T-cell (primary cell): ENCODE results near the gene TAS2R19. TPM values are rescaled to one million over a fixed set of nuclear protein-coding genes. Genes with fewer than 3 reads are reported as not detected.
"Not testable (repeated sequence)": the region's sequence is repeated elsewhere in the genome, so short reads cannot be mapped to it uniquely, and the experiment has no call there.

Experiments used
- ATAC-seq, 4 experiments: fragments of 200-7000 bp in 3 of 4; fragments of 150-1000 bp in 1 of 4; cut with Tn5 transposase; replicated peaks in 1 of 4; 1 replicate in 3 of 4; 2 replicates in 1 of 4; pipeline ENCODE4 v1.10.0; 2021; ENCODE audit warnings: moderate library complexity in 3 of 4, mild to moderate bottlenecking in 2 of 4, moderate number of reproducible peaks in 1 of 4
- CTCF ChIA-PET, 2 donors: fragments of 300-600 bp; sonication (Branson Sonifier 250); formaldehyde crosslinking; loops; one replicate each; lab custom pipeline; 2022; ENCODE audit warnings: antibody characterized with exemption in 2 of 2; lab: Charles Lee
- POLR2A ChIA-PET, 2 donors: fragments of 300-600 bp; sonication (Branson Sonifier 250); formaldehyde crosslinking; loops; one replicate each; lab custom pipeline; 2022; ENCODE audit warnings: antibody characterized with exemption in 2 of 2; lab: Charles Lee
- DNase-seq, 35 experiments: peaks; one replicate each; pipeline versions ENCODE4 v3.0.0 to v3.0.0-alpha.2; 2013 to 2023
- H3K27ac ChIP-seq: one replicate; pipeline ENCODE4 v1.5.1; 2013; ENCODE audit warnings: low read length
- H3K27me3 ChIP-seq, 2 experiments: replicated peaks in 1 of 2; 1 replicate in 1 of 2; 2 replicates in 1 of 2; pipeline versions ENCODE4 v1.6.1 to v1.7.0; 2013; ENCODE audit warnings: low read length in 1 of 2, mixed read lengths in 1 of 2; ENCODE audit not compliant: control insufficient read depth in 2 of 2, insufficient read depth in 2 of 2; ENCODE audit errors: extremely low read depth in 1 of 2
- H3K36me3 ChIP-seq, 2 donors: 1 replicate in 1 of 2; 2 replicates in 1 of 2; pipeline versions ENCODE4 v1.6.1 to v1.7.0; 2013; ENCODE audit warnings: low read length in 1 of 2; ENCODE audit not compliant: control insufficient read depth in 2 of 2, insufficient read depth in 1 of 2; ENCODE audit errors: extremely low read depth in 1 of 2
- H3K4me1 ChIP-seq, 2 experiments: 1 replicate in 1 of 2; 2 replicates in 1 of 2; pipeline versions ENCODE4 v1.6.1 to v1.7.0; 2013; ENCODE audit warnings: low read length in 2 of 2, mixed read lengths in 1 of 2; ENCODE audit not compliant: insufficient read depth in 2 of 2, control insufficient read depth in 1 of 2; ENCODE audit errors: extremely low read depth in 1 of 2
- H3K4me3 ChIP-seq, 2 donors: 1 replicate in 1 of 2; 2 replicates in 1 of 2; pipeline versions ENCODE4 v1.5.1 to v1.7.0; 2013; ENCODE audit warnings: mild to moderate bottlenecking in 2 of 2, low read length in 1 of 2, moderate library complexity in 1 of 2; ENCODE audit not compliant: control insufficient read depth in 1 of 2; ENCODE audit errors: extremely low read depth in 1 of 2
- H3K9me3 ChIP-seq: 2 replicates; pipeline ENCODE4 v1.7.0; 2013
- H3K27ac Mint-ChIP-seq, 2 donors: one replicate each; pipeline ENCODE4 v1.8.0; 2020 to 2021; ENCODE audit warnings: mild to moderate bottlenecking in 2 of 2, mixed read lengths in 2 of 2
- H3K27me3 Mint-ChIP-seq, 2 donors: one replicate each; pipeline ENCODE4 v1.8.0; 2021 to 2022; ENCODE audit warnings: mixed read lengths in 2 of 2
- H3K36me3 Mint-ChIP-seq: one replicate; pipeline ENCODE4 v1.8.0; 2021; ENCODE audit warnings: mixed read lengths
- H3K4me1 Mint-ChIP-seq, 3 donors: one replicate each; pipeline ENCODE4 v1.8.0; 2020 to 2022; ENCODE audit warnings: mixed read lengths in 3 of 3, mild to moderate bottlenecking in 1 of 3
- H3K4me3 Mint-ChIP-seq, 3 donors: one replicate each; pipeline ENCODE4 v1.8.0; 2020 to 2022; ENCODE audit warnings: mild to moderate bottlenecking in 3 of 3, mixed read lengths in 3 of 3, moderate library complexity in 3 of 3
- H3K9me3 Mint-ChIP-seq, 3 donors: one replicate each; pipeline ENCODE4 v1.8.0; 2020 to 2022; ENCODE audit warnings: mixed read lengths in 3 of 3
- WGBS: methylation state at CpG from one replicate; pipeline ENCODE4 v1.1.5; 2013; ENCODE audit warnings: missing lambda C conversion rate; ENCODE audit not compliant: insufficient coverage; 5-methylcytosine and 5-hydroxymethylcytosine counted together
- total RNA-seq, 35 experiments: library from RNA in 6 of 35; stranded (reverse) in 6 of 35; fragments of 120-200 nt in 1 of 35; gene quantifications; one replicate each; pipeline versions ENCODE4 v1.2.1 to v1.2.4 and lab custom pipeline; 2013 to 2026

Gene TAS2R19
- total RNA-seq, 5 donors from 2014 or later (not counting 1 experiment from before 2014, with no cell fraction given): 1.4 to 6.7 (median 2.4) TPM

- ChIA-PET CTCF (no interaction called here), POLR2A (no interaction called here)
- DNase-seq: no peak
- no peak overlapping the region for H3K27ac ChIP-seq
- Mint-ChIP-seq H3K4me3 (no peak overlapping the region), H3K27ac (no peak overlapping the region), H3K36me3 (peaks cover 38% of the 10 kb centered on the region), H3K4me1 (peaks cover 13 to 27% (median 20%) of the 10 kb centered on the region in 3 donors), H3K9me3 (no peaks in the 10 kb centered on the region), H3K27me3 (no peaks in the 10 kb centered on the region)
- H3K4me3 ChIP-seq: no peak overlapping the region
- H3K27me3 ChIP-seq: no peaks in the 10 kb centered on the region
- H3K9me3 ChIP-seq: no peaks in the 10 kb centered on the region
- no peaks in the 10 kb centered on the region for H3K36me3 ChIP-seq
- H3K4me1 ChIP-seq: no peaks in the 10 kb centered on the region
- no peak for ATAC-seq
Measured at GRCh38 chr12:11059784-11060183, 37.4 kb upstream of the TAS2R19 start.

- H3K9me3 Mint-ChIP-seq: no peaks in the 10 kb centered on the region
- peaks cover 7 to 25% (median 16%) of the 10 kb centered on the region in 3 donors for H3K4me1 Mint-ChIP-seq
Measured at GRCh38 chr12:11059041-11059440, 36.6 kb upstream of the TAS2R19 start.

GRCh38 chr12:11055306-11055705 lies 32.9 kb upstream of the TAS2R19 start:
- Mint-ChIP-seq H3K4me3 (no peak overlapping the region), H3K4me1 (peaks cover 0 to 3% (median 0%) of the 10 kb centered on the region in 3 donors), H3K9me3 (peaks cover 8 to 13% (median 12%) of the 10 kb centered on the region in 3 donors), H3K36me3 (peaks cover 51% of the 10 kb centered on the region), H3K27ac (no peak overlapping the region), H3K27me3 (no peaks in the 10 kb centered on the region)
- no peak overlapping the region for H3K4me3 ChIP-seq
- CTCF ChIA-PET: interaction anchor here in 1 of 2 donors (0.5 kb wide), 1 partner anchor 286 kb away, joined by 3 read pairs; no protein-coding TSS in a partner anchor
- peaks cover 3% of the 10 kb centered on the region for H3K9me3 ChIP-seq
- no peak overlapping the region for H3K27ac ChIP-seq
- no peaks in the 10 kb centered on the region for H3K4me1 ChIP-seq
- peaks cover 0 to 3% of the 10 kb centered on the region in 2 donors for H3K36me3 ChIP-seq
- DNase-seq (no peak), ATAC-seq (no peak)
- POLR2A ChIA-PET: no interaction called here
- WGBS: no CpG with 5 or more reads among the region's 2 CpGs
- H3K27me3 ChIP-seq: no peaks in the 10 kb centered on the region

More at GRCh38 chr12:11059041-11059440, 36.6 kb upstream of the TAS2R19 start:
- ATAC-seq: no peak
- Mint-ChIP-seq H3K36me3 (peaks cover 33% of the 10 kb centered on the region), H3K4me3 (no peak overlapping the region), H3K27ac (no peak overlapping the region), H3K27me3 (no peaks in the 10 kb centered on the region)
- Histone ChIP-seq H3K9me3 (no peaks in the 10 kb centered on the region), H3K27ac (no peak overlapping the region), H3K36me3 (no peaks in the 10 kb centered on the region), H3K4me3 (no peak overlapping the region), H3K4me1 (no peaks in the 10 kb centered on the region), H3K27me3 (no peaks in the 10 kb centered on the region)
- DNase-seq: no peak
- WGBS: 100% methylated on average over 2 of the region's 3 CpGs
- ChIA-PET POLR2A (no interaction called here), CTCF (no interaction called here)

GRCh38 chr12:11049806-11050531 lies 27.5 kb upstream of the TAS2R19 start:
- ATAC-seq, H3K27me3 Mint-ChIP-seq, H3K4me3 ChIP-seq, H3K4me3 Mint-ChIP-seq, H3K9me3 ChIP-seq, H3K27ac Mint-ChIP-seq, H3K27ac ChIP-seq, DNase-seq, POLR2A ChIA-PET, H3K4me1 ChIP-seq, H3K36me3 ChIP-seq, CTCF ChIA-PET, H3K27me3 ChIP-seq: not testable (repeated sequence)
- peaks cover 7 to 13% (median 9%) of the 10 kb centered on the region in 3 donors for H3K4me1 Mint-ChIP-seq
- peaks cover 62% of the 10 kb centered on the region for H3K36me3 Mint-ChIP-seq
- WGBS: 88% methylated on average over 3 of the region's 7 CpGs
- H3K9me3 Mint-ChIP-seq: peaks cover 8 to 20% (median 18%) of the 10 kb centered on the region in 3 donors

- H3K27ac ChIP-seq, H3K4me3 Mint-ChIP-seq, CTCF ChIA-PET, H3K9me3 Mint-ChIP-seq, H3K27me3 ChIP-seq, H3K4me3 ChIP-seq, DNase-seq, H3K27me3 Mint-ChIP-seq, H3K27ac Mint-ChIP-seq, H3K36me3 ChIP-seq, ATAC-seq, H3K4me1 ChIP-seq, H3K9me3 ChIP-seq, POLR2A ChIA-PET: not testable (repeated sequence)
- 100% methylated on average over 1 of the region's 2 CpGs for WGBS
- Mint-ChIP-seq H3K4me1 (peaks cover 0 to 24% (median 23%) of the 10 kb centered on the region in 3 donors), H3K36me3 (peaks cover 60% of the 10 kb centered on the region)
Measured at GRCh38 chr12:11041366-11041765, 18.9 kb upstream of the TAS2R19 start.

GRCh38 chr12:11040162-11040561 lies 17.7 kb upstream of the TAS2R19 start:
- Mint-ChIP-seq H3K36me3 (peaks cover 58% of the 10 kb centered on the region), H3K9me3 (peaks cover 0 to 3% (median 2%) of the 10 kb centered on the region in 3 donors), H3K27ac (no peak overlapping the region), H3K4me1 (peaks cover 0 to 24% (median 21%) of the 10 kb centered on the region in 3 donors), H3K27me3 (no peaks in the 10 kb centered on the region), H3K4me3 (no peak overlapping the region)
- DNase-seq (no peak), ATAC-seq (no peak)
- H3K27ac ChIP-seq: no peak overlapping the region
- no peaks in the 10 kb centered on the region for H3K4me1 ChIP-seq
- H3K27me3 ChIP-seq: no peaks in the 10 kb centered on the region
- CTCF ChIA-PET: no interaction called here
- no CpG with 5 or more reads among the region's 1 CpG for WGBS
- POLR2A ChIA-PET: interaction anchor here in 1 of 2 donors (0.7 kb wide), 1 partner anchor 203 kb away, joined by 3 read pairs; no protein-coding TSS in a partner anchor
- peaks cover 3% of the 10 kb centered on the region for H3K9me3 ChIP-seq
- no peak overlapping the region for H3K4me3 ChIP-seq
- no peaks in the 10 kb centered on the region for H3K36me3 ChIP-seq
